GM18498 (cell line): ENCODE results near the gene PLEKHG4B.

Experiments used
- ATAC-seq: cut with Tn5 transposase; IDR thresholded peaks from one replicate; pipeline ENCODE4 v1.9.1; 2021; ENCODE audit warnings: mild to moderate bottlenecking, moderate library complexity; ENCODE audit not compliant: unreplicated experiment

PLEKHG4B gene

GRCh38 chr5:128446-128845 is 36.5 kb downstream of the PLEKHG4B start:
- ATAC-seq: no peak

DNA sequence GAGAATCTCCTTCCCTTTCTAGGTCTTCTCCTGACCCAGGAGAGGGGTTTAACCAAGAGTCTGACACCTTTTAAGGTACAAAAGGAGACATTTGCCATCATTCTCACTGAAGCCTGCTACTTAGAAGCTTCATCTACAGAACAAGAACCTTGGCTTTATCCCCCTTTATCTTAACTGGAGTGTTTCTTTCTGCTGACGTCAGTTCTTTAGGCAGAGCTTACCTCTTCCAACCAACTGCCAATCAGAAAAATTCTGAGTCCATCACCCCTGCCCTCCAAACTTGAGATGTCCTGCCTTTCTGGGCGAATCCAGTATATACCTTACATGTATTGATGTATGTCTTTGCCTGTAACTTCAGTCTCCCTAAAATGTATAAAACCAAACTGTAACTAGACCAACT is 37.2 kb downstream of the PLEKHG4B start:
- ATAC-seq: no peak

- ATAC-seq: no peak
Observed at GRCh38 chr5:129820-130219, 37.9 kb downstream of the PLEKHG4B start.

GRCh38 chr5:130601-131131 is 38.7 kb downstream of the PLEKHG4B start:
- ATAC-seq: no peak

- ATAC-seq: no peak
Observed at GRCh38 chr5:136901-137300, 44.9 kb downstream of the PLEKHG4B start.

DNA sequence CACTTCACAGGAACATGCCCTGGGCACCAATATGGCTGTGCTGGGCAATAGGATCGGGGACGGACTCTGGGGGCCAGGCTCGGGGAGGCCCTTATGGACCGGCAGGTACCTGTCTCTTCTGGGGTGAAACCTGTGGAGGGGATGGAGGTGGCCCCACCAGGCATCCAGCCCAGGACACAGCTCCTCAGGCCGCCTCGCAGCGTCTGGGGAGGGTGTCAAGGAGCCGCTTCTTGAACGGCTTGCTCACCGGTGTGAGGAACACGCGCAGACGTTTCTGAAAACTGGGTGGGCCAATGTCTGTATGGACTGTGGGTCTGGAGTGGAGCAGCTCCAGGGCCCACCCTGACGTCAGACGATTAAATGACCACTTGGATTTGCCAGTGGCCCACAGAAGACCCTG is 45.8 kb downstream of the PLEKHG4B start:
- no peak for ATAC-seq

DNA sequence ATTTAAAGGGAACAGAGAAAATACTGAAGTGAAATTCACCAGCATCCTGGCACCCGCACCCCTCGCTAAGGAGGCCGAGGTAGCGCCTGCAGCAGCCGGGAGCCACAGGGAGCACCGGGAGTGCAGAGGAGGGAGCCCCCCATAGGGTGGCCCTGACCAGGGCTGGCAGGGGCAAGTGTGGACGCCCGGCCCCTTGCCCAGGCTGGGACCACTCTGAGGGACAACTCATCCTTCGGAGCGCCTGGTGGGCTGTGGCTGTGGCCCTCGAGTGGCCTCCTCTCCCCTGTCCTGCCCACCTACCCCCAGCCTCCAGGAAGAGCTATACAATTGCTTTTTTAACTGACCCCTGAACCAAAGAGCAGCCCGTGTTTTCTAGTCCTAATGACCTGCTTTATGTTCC is 47.0 kb downstream of the PLEKHG4B start:
- ATAC-seq: no peak

- no peak for ATAC-seq
Observed at GRCh38 chr5:139579-140442, 47.8 kb downstream of the PLEKHG4B start.

- no peak for ATAC-seq
Observed at GRCh38 chr5:140443-140829, 48.5 kb downstream of the PLEKHG4B start.

GRCh38 chr5:141211-141610 is 49.2 kb downstream of the PLEKHG4B start:
- no peak for ATAC-seq

DNA sequence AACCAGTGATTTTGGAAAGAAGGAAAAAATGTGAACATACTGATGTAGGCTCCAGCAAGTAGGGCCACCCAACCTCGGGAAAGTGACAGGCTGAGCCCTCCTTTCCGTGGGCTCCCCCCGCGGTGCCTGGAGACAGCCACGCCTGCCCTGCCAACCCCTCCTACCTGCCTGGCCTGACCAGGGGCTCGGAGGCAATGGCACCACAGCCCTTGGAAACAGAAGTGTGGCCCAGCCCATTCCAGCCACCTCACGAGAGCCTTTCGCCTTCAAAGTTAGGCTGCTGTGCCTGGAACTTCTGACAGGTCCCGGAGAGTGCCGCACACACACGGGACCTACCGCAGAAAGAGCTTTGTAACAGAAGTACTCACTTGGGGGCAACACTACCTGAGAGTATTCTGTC is 49.8 kb downstream of the PLEKHG4B start:
- no peak for ATAC-seq

DNA sequence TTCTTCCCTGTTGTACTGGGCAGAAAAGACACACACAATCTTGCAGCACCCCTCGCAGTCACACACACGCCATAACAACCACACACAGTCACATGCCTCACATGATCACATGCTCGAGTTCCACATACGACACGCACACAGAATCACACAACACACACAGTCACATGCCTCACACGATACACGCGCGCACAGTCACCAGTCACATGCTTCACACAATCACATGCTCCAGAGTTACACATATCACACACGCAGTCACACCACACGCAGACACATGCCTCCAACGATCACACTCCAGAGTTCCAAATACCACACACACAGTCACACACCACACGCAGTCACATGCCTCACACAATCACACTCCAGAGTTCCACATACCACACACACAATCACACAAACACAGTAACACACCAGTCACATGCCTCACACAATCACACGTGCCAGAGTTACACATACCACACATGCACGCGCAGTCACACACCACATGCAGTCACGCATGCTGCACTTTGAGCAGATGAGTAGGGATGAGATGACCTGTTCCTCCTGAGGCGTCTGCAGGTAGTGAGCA is 50.4 kb downstream of the PLEKHG4B start:
- no peak for ATAC-seq

DNA sequence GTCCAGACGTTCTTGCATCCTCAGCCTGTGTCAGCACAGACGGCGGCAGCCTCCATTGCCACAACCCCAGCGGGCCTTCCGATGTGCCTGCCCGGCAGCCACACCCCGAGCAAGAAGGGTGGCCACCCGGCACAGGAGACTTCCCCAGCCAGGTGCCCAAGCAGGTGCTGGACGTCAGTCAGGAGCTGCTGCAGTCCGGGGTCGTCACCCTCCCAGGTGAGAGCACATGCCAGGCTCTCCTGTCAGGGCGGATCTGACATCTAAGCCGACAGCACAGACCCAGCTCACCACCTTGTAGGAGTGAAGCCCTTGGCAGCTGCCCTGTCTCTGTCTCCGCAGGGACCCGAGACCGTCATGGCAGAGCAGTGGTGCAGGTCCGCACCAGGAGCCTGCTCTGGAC is 51.1 kb downstream of the PLEKHG4B start:
- ATAC-seq: no peak

DNA sequence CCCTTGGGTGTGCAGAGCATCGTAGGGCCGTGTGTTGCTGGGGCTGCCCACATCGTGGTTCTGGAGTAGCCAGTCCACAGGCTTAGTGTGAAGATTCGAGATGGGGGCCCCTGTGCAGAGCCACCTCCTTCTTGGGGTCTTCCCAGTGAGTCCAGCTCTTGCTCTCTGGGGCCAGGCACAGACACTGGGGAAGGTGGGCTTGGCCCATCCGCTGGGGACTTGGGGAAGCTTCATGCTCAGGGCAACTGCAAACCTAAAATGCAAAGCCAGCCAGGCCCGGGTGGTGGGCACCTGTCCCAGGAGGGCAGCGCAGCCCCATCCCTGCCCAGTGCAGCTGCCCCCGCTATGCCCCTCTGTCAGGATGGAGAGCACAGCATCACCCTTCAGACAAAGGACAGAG is 53.0 kb downstream of the PLEKHG4B start:
- no peak for ATAC-seq

GRCh38 chr5:145585-146323 is 53.8 kb downstream of the PLEKHG4B start:
- ATAC-seq: no peak

- ATAC-seq: no peak
Observed at GRCh38 chr5:147751-148150, 55.8 kb downstream of the PLEKHG4B start.

- ATAC-seq: no peak
Observed at GRCh38 chr5:149745-150485, 57.9 kb downstream of the PLEKHG4B start.

GRCh38 chr5:150746-151145 is 58.8 kb downstream of the PLEKHG4B start:
- ATAC-seq: no peak

GRCh38 chr5:152077-152476 is 60.1 kb downstream of the PLEKHG4B start:
- no peak for ATAC-seq

DNA sequence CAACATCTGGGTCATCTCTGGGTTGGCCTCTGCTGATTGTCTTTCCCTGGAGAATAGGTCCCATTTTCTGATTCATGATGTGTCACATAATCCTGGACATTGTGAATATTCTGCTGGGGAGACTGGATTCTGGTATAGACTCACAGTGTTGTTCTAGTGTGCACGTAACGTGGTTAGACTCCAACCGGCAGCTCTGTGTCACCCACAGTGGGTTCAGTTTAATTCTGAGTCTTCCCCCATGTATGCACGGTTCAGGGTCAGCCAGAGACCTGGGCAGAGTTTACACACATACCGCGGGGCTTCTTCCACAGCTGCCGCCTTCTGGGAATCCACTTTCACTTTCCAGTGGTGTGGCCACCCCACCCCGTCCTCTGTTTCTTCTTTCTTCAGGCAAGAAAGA is 61.3 kb downstream of the PLEKHG4B start:
- ATAC-seq: no peak

- ATAC-seq: no peak
Observed at GRCh38 chr5:154236-154635, 62.3 kb downstream of the PLEKHG4B start.
